Bronchial epithelial cell (primary cell): Measurements from ENCODE around the gene TBC1D9. TPM values are rescaled to one million over a fixed set of nuclear protein-coding genes. Genes with fewer than 3 reads are reported as not detected.
A peak's percentile ranks its signal among the peaks of the same experiment; 100 is the strongest.

ENCODE experiments used
- DNase-seq: peaks from one replicate; pipeline ENCODE4 v3.0.0-alpha.2; 2010; ENCODE audit warnings: low read depth
- FAIRE-seq: peaks from 2 replicates; lab custom pipeline; 2011; peaks lifted over from hg19 to GRCh38; lab: Jason Lieb, UNC
- H3K27me3 ChIP-seq: 2 replicates; pipeline ENCODE4 v1.5.1; 2011; ENCODE audit warnings: low read length; ENCODE audit not compliant: control insufficient read depth, insufficient read depth
- H3K36me3 ChIP-seq: 2 replicates; pipeline ENCODE4 v1.5.1; 2011; ENCODE audit warnings: low read length; ENCODE audit not compliant: control insufficient read depth, insufficient read depth
- H3K4me3 ChIP-seq: 2 replicates; pipeline ENCODE4 v1.5.1; 2011; ENCODE audit warnings: mild to moderate bottlenecking, low read depth, low read length, control low read depth
- total RNA-seq: library from RNA; depleted of rRNA; stranded (reverse); fragments of >200 nt; gene quantifications from 2 replicates; pipeline ENCODE4 v1.2.1, GENCODE V29; 2014
- TF ChIP-seq, protein P1 (sequence below): IDR thresholded peaks from 2 replicates; pipeline ENCODE4 v1.5.1; 2011; ENCODE audit warnings: mild to moderate bottlenecking, moderate library complexity, low read length, control low read depth, inconsistent platforms; ENCODE audit not compliant: insufficient read depth, severe bottlenecking

TBC1D9 gene
- total RNA-seq, 1 donor from 2014 or later = 17.1 TPM

- DNase-seq (no peak), FAIRE-seq (no peak)
- H3K4me3 ChIP-seq = no peak overlapping the region
- no peaks in the 10 kb centered on the region for H3K36me3 ChIP-seq
- TF ChIP-seq, protein P1, sequence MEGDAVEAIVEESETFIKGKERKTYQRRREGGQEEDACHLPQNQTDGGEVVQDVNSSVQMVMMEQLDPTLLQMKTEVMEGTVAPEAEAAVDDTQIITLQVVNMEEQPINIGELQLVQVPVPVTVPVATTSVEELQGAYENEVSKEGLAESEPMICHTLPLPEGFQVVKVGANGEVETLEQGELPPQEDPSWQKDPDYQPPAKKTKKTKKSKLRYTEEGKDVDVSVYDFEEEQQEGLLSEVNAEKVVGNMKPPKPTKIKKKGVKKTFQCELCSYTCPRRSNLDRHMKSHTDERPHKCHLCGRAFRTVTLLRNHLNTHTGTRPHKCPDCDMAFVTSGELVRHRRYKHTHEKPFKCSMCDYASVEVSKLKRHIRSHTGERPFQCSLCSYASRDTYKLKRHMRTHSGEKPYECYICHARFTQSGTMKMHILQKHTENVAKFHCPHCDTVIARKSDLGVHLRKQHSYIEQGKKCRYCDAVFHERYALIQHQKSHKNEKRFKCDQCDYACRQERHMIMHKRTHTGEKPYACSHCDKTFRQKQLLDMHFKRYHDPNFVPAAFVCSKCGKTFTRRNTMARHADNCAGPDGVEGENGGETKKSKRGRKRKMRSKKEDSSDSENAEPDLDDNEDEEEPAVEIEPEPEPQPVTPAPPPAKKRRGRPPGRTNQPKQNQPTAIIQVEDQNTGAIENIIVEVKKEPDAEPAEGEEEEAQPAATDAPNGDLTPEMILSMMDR = no peak
- no peaks in the 10 kb centered on the region for H3K27me3 ChIP-seq
Measured at GRCh38 chr4:140710908-140711622, 45.1 kb downstream of the TBC1D9 start.

- H3K27me3 ChIP-seq = no peaks in the 10 kb centered on the region
- H3K4me3 ChIP-seq = no peak overlapping the region
- FAIRE-seq = no peak
- H3K36me3 ChIP-seq = no peaks in the 10 kb centered on the region
- TF ChIP-seq, protein P1 = no peak
- DNase-seq = no peak
Measured at GRCh38 chr4:140707325-140707724, 48.9 kb downstream of the TBC1D9 start.

- Histone ChIP-seq H3K4me3 (no peak overlapping the region), H3K27me3 (no peaks in the 10 kb centered on the region), H3K36me3 (no peaks in the 10 kb centered on the region)
- TF ChIP-seq, protein P1 = no peak
- FAIRE-seq = no peak
- no peak for DNase-seq
Measured at GRCh38 chr4:140706665-140707064, 49.5 kb downstream of the TBC1D9 start.

- Histone ChIP-seq H3K36me3 (no peaks in the 10 kb centered on the region), H3K27me3 (no peaks in the 10 kb centered on the region), H3K4me3 (no peak overlapping the region)
- TF ChIP-seq, protein P1 = no peak
- no peak for FAIRE-seq
- DNase-seq = peak; percentile 50
Measured at GRCh38 chr4:140706276-140706625, 49.9 kb downstream of the TBC1D9 start.

GRCh38 chr4:140705625-140706275 lies 50.4 kb downstream of the TBC1D9 start:
- TF ChIP-seq, protein P1 = no peak
- H3K4me3 ChIP-seq = no peak overlapping the region
- H3K27me3 ChIP-seq = no peaks in the 10 kb centered on the region
- peaks cover 2% of the 10 kb centered on the region for H3K36me3 ChIP-seq
- DNase-seq = no peak
- FAIRE-seq = no peak
